GM21360 (cell line): Measurements from ENCODE around the gene KTI12.
"Not testable (repeated sequence)": the region's sequence is repeated elsewhere in the genome, so short reads cannot be mapped to it uniquely, and the experiment has no call there.

Source experiments
- ATAC-seq: cut with Tn5 transposase; IDR thresholded peaks from one replicate; pipeline ENCODE4 v1.9.1; 2021; ENCODE audit warnings: mild to moderate bottlenecking, moderate library complexity; ENCODE audit not compliant: unreplicated experiment

The KTI12 gene

GRCh38 chr1:52033190-52034049 lies at the start of gene KTI12:
TSS of gene KTI12 (minus strand) at chr1:52033810. CDS start at chr1:52033761, 49 bp downstream.
- peak; percentile 88 for ATAC-seq

GRCh38 chr1:52080014-52080415 lies 46.4 kb upstream of the KTI12 start:
- ATAC-seq, result no peak

- ATAC-seq, result not testable (repeated sequence)
Measured at GRCh38 chr1:52077277-52077676, 43.7 kb upstream of the KTI12 start.

GRCh38 chr1:52072291-52072690 lies 38.7 kb upstream of the KTI12 start:
- ATAC-seq, result no peak

GRCh38 chr1:52070704-52071103 lies 37.1 kb upstream of the KTI12 start:
- no peak for ATAC-seq

- no peak for ATAC-seq
Measured at GRCh38 chr1:52063192-52063591, 29.6 kb upstream of the KTI12 start.

GRCh38 chr1:52060822-52061221 lies 27.2 kb upstream of the KTI12 start:
- ATAC-seq, result no peak

- no peak for ATAC-seq
Measured at GRCh38 chr1:52059888-52060287, 26.3 kb upstream of the KTI12 start.

GRCh38 chr1:52059321-52059720 lies 25.7 kb upstream of the KTI12 start:
- ATAC-seq, result no peak

GRCh38 chr1:52057876-52058415 lies 24.3 kb upstream of the KTI12 start:
- no peak for ATAC-seq

GRCh38 chr1:52057255-52057654 lies 23.6 kb upstream of the KTI12 start:
- no peak for ATAC-seq

- ATAC-seq, result peak; percentile 32
Measured at GRCh38 chr1:52056937-52057231, 23.3 kb upstream of the KTI12 start.

GRCh38 chr1:52056163-52056936 lies 22.7 kb upstream of the KTI12 start, which contains the start of gene BTF3L4:
TSS of gene BTF3L4 (plus strand) at chr1:52056295. CDS start at chr1:52059848, 3,553 bp downstream.
- peak; percentile 82 for ATAC-seq

- ATAC-seq, result no peak
Measured at GRCh38 chr1:52055866-52056162, 22.2 kb upstream of the KTI12 start.

GRCh38 chr1:52055066-52055865 lies 21.7 kb upstream of the KTI12 start, which contains the start of gene TXNDC12:
TSS of gene TXNDC12 (minus strand) at chr1:52055191. CDS start at chr1:52055096, 95 bp downstream.
- ATAC-seq, result peak; percentile 33

GRCh38 chr1:52054496-52055065 lies 21.0 kb upstream of the KTI12 start:
- ATAC-seq, result no peak

GRCh38 chr1:52053862-52054261 lies 20.3 kb upstream of the KTI12 start:
- no peak for ATAC-seq

GRCh38 chr1:52049337-52049736 lies 15.7 kb upstream of the KTI12 start:
- not testable (repeated sequence) for ATAC-seq

GRCh38 chr1:52045666-52046195 lies 12.1 kb upstream of the KTI12 start:
- ATAC-seq, result not testable (repeated sequence)

GRCh38 chr1:52045236-52045635 lies 11.6 kb upstream of the KTI12 start:
- ATAC-seq, result no peak
